ENCODE data around the gene PACSIN1.
A peak's percentile ranks its signal among the peaks of the same experiment; 100 is the strongest.

Gene PACSIN1

GRCh38 chr6:34465531-34466241, at the start of gene PACSIN1:
PACSIN1 (plus strand) TSS chr6:34466076; CDS start chr6:34526306, 60,230 bp downstream.
- DNase-seq = no peak

- DNase-seq = no peak
Observed at GRCh38 chr6:34416877-34417371, 49.0 kb upstream of the PACSIN1 start.

- no peak for DNase-seq
Observed at GRCh38 chr6:34418367-34418766, 47.5 kb upstream of the PACSIN1 start.

GRCh38 chr6:34423254-34423653, 42.6 kb upstream of the PACSIN1 start:
- DNase-seq = no peak

- DNase-seq = no peak
Observed at GRCh38 chr6:34424200-34425131, 41.4 kb upstream of the PACSIN1 start.

GRCh38 chr6:34425132-34425497, 40.8 kb upstream of the PACSIN1 start:
- DNase-seq = no peak

- peak; percentile 72 for DNase-seq
Observed at GRCh38 chr6:34425498-34426410, 40.1 kb upstream of the PACSIN1 start, which contains the start of gene RPS10. RPS10 (minus strand) TSS chr6:34426069; CDS start chr6:34425221, 848 bp downstream.

GRCh38 chr6:34435916-34436315, 30.0 kb upstream of the PACSIN1 start:
- no peak for DNase-seq

GRCh38 chr6:34436803-34437643, 28.9 kb upstream of the PACSIN1 start:
- DNase-seq = no peak

- DNase-seq = no peak
Observed at GRCh38 chr6:34437644-34437970, 28.3 kb upstream of the PACSIN1 start.

- no peak for DNase-seq
Observed at GRCh38 chr6:34438705-34439104, 27.2 kb upstream of the PACSIN1 start.

GRCh38 chr6:34439442-34439841, 26.4 kb upstream of the PACSIN1 start:
- DNase-seq = no peak

GRCh38 chr6:34441526-34441925, 24.4 kb upstream of the PACSIN1 start:
- no peak for DNase-seq

GRCh38 chr6:34445313-34445860, 20.5 kb upstream of the PACSIN1 start:
- DNase-seq = no peak

- DNase-seq = no peak
Observed at GRCh38 chr6:34447386-34447785, 18.5 kb upstream of the PACSIN1 start.

- DNase-seq = no peak
Observed at GRCh38 chr6:34447910-34448309, 18.0 kb upstream of the PACSIN1 start.

- no peak for DNase-seq
Observed at GRCh38 chr6:34451192-34451591, 14.7 kb upstream of the PACSIN1 start.

- DNase-seq = no peak
Observed at GRCh38 chr6:34455831-34456230, 10.0 kb upstream of the PACSIN1 start.

GRCh38 chr6:34457382-34457741, 8.5 kb upstream of the PACSIN1 start:
- no peak for DNase-seq

- DNase-seq = no peak
Observed at GRCh38 chr6:34457742-34458735, 7.8 kb upstream of the PACSIN1 start.
